NCI-H2029 treated with DMSO at 0.1 percent for 48 hours (cell line): ENCODE results near the gene VAMP1.
A peak's percentile ranks its signal among the peaks of the same experiment; 100 is the strongest.
"Not testable (repeated sequence)": the region's sequence is repeated elsewhere in the genome, so short reads cannot be mapped to it uniquely, and the experiment has no call there.

Experiments used
- DNase-seq: peaks from one replicate; lab custom pipeline; 2025; lab: John Stamatoyannopoulos, UW

VAMP1 gene

GRCh38 chr12:6451348-6452244 lies 18.9 kb downstream of the VAMP1 start, which contains the start of gene TAPBPL:
Gene TAPBPL (plus strand): TSS chr12:6452042. CDS start chr12:6452249, 207 bp downstream.
- peak; percentile 94 for DNase-seq

- no peak for DNase-seq
These were observed 19.6 kb downstream of the VAMP1 start for GRCh38 chr12:6450869-6451347.

- DNase-seq, result no peak
These were observed 20.2 kb downstream of the VAMP1 start for GRCh38 chr12:6450091-6450868.

- no peak for DNase-seq
These were observed 25.5 kb downstream of the VAMP1 start, which contains the start of gene CD27 for GRCh38 chr12:6444704-6445688. Gene CD27 (plus strand): TSS chr12:6444955. CDS start chr12:6445096, 141 bp downstream.

DNA sequence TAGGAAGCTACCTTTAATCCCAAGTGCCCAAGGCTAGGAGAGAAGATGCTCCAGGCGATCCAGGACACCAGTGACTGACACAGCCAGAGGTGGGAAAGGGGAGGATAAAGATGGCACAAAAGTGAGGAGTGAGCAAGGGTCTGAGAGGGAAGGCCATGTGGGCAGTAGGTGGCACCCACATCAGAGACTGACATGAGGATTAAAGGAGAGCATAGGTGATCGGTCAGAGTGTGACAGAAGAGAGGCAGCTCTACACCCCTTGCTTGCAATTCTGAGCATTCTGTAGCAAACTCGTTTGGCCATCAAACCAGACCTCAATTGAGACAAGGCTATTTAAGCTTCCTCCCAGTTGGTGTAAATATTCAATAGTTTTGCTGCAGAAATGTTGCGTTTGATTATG lies 26.4 kb downstream of the VAMP1 start:
- no peak for DNase-seq

- no peak for DNase-seq
These were observed 27.0 kb downstream of the VAMP1 start for GRCh38 chr12:6443361-6443983.

DNA sequence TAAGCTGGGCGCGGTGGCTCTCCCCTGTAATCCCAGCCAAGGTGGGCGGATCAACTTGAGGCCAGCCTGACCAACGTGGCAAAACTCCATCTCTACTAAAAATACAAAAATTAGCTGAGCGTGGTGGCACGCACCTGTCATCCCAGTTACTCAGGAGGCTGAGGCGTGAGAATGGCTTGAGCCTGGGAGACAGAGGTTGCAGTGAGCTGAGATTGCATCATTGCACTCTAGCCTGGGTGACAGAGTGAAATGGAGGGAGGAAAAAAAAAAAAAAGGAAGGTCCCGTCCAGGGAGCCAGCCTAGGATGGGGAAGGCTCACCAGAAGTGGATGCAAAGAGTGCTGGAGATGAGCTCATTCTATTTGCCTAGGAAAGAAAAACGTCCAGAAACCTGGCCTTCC lies 27.6 kb downstream of the VAMP1 start:
- DNase-seq, result no peak

- no peak for DNase-seq
These were observed 30.1 kb downstream of the VAMP1 start for GRCh38 chr12:6440391-6440790.

GRCh38 chr12:6438345-6438744 lies 32.1 kb downstream of the VAMP1 start:
- no peak for DNase-seq

DNA sequence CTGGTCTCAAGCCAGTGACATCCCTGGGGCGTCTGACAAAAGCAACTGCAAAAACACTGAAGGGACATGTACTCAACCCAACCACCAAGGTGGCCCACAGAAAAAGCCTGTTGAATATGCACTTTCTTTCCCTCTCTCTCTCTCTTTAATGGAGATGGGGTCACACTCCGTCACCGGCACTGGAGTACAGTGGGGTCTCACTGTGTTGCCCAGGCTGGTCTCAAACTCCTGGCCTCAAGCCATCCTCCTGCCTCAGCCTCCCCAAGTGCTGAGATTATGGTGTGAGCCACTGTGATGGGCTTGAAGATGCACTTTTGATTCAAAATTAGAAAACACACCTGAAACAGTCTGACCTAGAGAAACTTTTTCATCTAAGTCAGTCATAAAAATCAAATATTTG lies 32.9 kb downstream of the VAMP1 start:
- DNase-seq, result no peak

GRCh38 chr12:6435961-6436715 lies 34.3 kb downstream of the VAMP1 start:
- DNase-seq, result no peak

DNA sequence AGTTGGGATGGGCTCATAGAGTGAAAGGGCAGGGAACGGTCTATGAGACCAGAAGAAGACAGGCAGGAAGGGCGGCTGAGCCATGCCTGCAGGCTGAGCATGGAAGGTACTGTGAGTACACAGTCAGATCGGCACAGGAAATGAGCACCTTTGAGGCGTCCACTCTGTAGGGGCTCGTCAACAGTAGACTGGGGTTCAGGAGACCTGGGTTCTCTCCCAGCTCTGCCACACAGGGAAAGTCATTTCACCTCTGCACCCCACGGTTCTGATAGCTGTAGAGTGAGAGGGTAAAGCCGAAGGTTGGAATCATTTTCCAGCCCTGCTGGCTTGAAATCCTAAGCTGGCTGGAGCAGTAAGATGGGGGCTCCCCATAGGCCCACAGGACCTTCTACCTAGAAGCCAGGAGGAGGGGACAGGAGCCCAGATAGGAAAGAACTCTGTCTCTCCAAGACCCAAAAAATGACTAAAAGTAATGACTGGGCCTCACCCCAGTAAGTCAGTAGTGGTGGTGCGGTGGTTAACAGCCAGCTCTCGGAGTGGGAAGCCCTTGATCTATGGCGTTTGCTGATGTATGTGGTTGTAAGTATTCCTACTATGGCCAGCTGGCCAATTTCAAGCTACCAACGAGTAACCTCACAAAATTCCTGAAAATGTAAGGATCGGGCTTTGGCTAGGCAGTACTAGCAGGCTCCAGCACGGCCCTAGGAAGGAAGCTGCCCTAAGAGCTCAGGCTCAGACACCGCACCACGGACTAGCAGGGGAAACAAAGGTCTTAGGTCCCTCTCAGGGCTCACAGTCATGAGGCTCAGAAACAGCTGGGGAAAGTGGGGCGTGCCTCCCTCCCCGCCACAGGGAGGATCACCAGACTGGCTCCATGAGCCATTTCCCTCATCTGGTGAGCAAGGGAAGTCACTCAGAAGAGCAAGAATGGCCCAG lies 36.0 kb downstream of the VAMP1 start:
- no peak for DNase-seq

DNA sequence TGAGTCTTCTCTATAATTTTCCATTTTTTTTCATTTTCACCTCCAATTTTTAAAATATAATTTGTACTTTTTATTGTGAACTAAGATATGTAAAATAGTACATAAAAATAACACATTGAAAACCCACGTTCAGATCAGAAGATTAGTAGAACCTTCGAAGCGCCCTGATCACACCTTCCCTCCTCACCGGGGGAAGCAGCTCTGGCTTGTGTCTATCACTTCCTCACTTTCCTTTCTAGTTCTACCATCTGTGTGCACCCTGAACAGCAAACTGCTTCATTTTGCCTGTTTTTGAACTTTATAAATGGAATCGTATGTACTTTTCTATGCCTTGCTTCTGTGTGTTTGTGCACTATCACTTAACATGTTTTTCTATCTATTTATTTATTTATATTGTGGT lies 37.5 kb downstream of the VAMP1 start:
- no peak for DNase-seq

DNA sequence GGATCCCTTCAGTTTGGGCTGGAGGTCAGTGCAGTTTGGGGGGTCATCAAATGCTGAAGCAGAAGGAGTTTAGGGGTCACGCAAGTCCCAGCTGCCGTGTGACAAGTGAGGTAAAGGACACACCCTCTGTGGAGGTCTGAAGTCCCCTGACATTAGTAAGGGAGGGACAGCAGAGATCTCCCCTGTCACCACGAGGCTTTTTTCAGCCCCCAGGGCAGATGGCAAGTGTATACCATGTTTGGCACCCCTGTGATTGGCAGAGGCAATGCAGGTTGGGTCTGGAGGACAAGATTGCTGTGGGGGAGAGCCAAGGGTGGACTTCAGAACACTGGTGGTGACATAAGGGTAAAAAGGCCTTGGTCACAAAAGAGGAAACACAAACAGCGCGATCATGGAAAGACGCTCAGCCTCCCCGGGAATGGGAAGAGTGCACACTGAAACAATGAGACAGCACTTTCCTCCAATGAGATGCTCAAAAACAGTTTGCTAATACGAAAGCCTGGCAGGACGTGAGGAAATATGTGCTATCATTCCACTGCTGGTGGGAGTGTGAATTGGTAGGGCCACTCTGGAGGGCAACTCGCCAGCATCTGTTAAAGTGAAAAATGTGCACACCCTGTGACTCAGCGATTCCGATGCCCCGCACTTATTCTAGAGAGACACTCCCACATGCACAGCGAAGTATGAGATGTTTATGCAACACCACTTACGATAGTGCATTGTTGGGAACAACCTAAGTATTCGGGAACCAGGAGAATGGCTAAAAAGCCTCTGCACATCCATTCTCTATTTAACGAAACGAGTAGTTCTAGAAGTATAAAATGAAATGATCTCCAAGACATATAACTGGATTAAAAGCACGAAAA lies 40.1 kb downstream of the VAMP1 start:
- no peak for DNase-seq

- DNase-seq, result no peak
These were observed 42.2 kb downstream of the VAMP1 start for GRCh38 chr12:6428326-6428725.

DNA sequence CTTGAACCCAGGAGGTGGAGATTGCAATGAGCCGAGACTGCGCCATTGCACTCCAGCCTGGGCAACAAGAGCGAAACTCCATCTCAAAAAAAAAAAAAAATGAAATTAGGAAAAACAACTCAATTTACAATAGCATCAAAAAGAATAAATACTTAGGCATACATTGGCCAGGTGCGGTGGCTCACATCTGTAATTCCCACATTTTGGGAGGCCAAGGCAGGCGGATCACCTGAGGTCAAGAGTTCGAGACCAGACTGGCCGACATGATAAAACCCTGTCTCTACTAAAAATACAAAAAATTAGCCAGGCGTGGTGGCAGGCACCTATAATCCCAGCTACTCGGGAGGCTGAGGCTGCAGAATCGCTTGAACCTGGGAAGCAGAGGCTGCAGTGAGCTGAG lies 42.7 kb downstream of the VAMP1 start:
- not testable (repeated sequence) for DNase-seq

- no peak for DNase-seq
These were observed 43.4 kb downstream of the VAMP1 start for GRCh38 chr12:6426882-6427671.
